HL-60 (cell line): ENCODE measurements around the gene SLAMF6.

ENCODE experiments used
- CTCF ChIP-seq: IDR thresholded peaks from one replicate; pipeline ENCODE4 v1.5.1; 2011; ENCODE audit warnings: low read length, control low read depth, inconsistent platforms; ENCODE audit not compliant: insufficient read depth
- GABPA ChIP-seq: IDR thresholded peaks from 2 replicates; pipeline ENCODE4 v1.6.1; 2012; ENCODE audit warnings: low read depth
- POLR2AphosphoS5 ChIP-seq: IDR thresholded peaks from 2 replicates; pipeline ENCODE4 v1.6.1; 2012; ENCODE audit warnings: low read depth
- REST ChIP-seq: IDR thresholded peaks from 2 replicates; pipeline ENCODE4 v1.6.1; 2012; ENCODE audit warnings: low read depth; ENCODE audit not compliant: insufficient replicate concordance
- SPI1 ChIP-seq: IDR thresholded peaks from 2 replicates; pipeline ENCODE4 v1.6.1; 2012; ENCODE audit warnings: low read depth, mild to moderate bottlenecking, borderline replicate concordance

DNA sequence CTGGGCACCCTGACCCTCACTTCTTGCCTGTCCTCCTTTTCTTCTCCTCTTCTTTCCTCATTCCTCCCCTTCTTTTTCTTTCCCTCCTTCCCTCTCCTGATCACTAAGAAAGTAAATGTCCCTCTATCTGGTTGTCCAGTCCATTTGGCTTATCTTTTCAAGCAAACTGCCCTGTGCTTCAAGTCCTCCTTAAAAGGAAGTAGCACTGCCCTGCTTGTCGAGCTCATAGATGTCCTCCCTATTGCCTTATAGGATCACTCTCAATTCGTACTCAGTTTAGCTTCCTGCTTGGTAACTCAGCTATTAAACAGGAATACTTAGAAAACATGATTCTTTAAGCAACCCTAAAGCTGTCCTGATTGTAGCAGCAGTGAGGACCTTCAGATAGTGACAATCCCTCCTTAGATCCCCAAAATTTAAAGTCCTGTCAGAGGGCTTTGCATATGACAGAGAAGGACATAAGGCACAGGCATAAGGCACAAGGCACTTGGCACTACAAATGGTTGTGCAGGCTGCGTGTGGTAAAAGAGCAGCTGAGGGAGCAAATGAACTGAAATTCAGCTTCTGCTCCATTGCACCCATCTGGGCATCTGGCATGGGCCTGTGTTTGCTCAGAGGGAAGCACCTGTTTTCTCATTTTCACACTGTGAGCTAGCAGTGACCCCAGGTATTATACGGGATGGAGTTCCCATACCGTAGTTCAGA is 26.1 kb upstream of the SLAMF6 start:
- TF ChIP-seq CTCF (no peak), POLR2AphosphoS5 (no peak), SPI1 (no peak), REST (no peak), GABPA (no peak)
